ENCODE data around the gene DAZ1. TPM values are rescaled to one million over a fixed set of nuclear protein-coding genes. Genes with fewer than 3 reads are reported as not detected.
"Not testable (repeated sequence)": the region's sequence is repeated elsewhere in the genome, so short reads cannot be mapped to it uniquely, and the experiment has no call there.

DAZ1 gene, protein sequence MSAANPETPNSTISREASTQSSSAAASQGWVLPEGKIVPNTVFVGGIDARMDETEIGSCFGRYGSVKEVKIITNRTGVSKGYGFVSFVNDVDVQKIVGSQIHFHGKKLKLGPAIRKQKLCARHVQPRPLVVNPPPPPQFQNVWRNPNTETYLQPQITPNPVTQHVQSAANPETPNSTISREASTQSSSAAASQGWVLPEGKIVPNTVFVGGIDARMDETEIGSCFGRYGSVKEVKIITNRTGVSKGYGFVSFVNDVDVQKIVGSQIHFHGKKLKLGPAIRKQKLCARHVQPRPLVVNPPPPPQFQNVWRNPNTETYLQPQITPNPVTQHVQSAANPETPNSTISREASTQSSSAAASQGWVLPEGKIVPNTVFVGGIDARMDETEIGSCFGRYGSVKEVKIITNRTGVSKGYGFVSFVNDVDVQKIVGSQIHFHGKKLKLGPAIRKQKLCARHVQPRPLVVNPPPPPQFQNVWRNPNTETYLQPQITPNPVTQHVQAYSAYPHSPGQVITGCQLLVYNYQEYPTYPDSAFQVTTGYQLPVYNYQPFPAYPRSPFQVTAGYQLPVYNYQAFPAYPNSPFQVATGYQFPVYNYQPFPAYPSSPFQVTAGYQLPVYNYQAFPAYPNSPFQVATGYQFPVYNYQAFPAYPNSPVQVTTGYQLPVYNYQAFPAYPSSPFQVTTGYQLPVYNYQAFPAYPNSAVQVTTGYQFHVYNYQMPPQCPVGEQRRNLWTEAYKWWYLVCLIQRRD
- polyA plus RNA-seq (0.24 TPM in 1 of 2 replicates, not detected in the other), polyA minus RNA-seq (not detected in 2 replicates)

GRCh38 chrY:23198908-23199307 is at the start of gene DAZ1:
TSS of gene DAZ1 (minus strand) at chrY:23199008. CDS start at chrY:23198800, 208 bp downstream.
- H3K27ac ChIP-seq (ENCODE audit: low read length); H3K9me2 ChIP-seq (ENCODE audit: insufficient read depth, low read length); H3K4me2 ChIP-seq (ENCODE audit: low read length); H3K27me3 ChIP-seq (ENCODE audit: insufficient read depth, low read depth, low read length); H3K4me3 ChIP-seq (ENCODE audit: low read length); H3K36me3 ChIP-seq (ENCODE audit: insufficient read depth, low read length); H3K9ac ChIP-seq (ENCODE audit: low read length); H2AFZ ChIP-seq (ENCODE audit: low read depth, low read length); H3K79me2 ChIP-seq (replicated peaks; ENCODE audit: insufficient read depth, low read length); H4K20me1 ChIP-seq (ENCODE audit: insufficient read depth); H3K9me3 ChIP-seq (ENCODE audit: low read length); H3F3A ChIP-seq (ENCODE audit: insufficient read depth, low read length, poor library complexity, severe bottlenecking): not testable (repeated sequence)

DNA sequence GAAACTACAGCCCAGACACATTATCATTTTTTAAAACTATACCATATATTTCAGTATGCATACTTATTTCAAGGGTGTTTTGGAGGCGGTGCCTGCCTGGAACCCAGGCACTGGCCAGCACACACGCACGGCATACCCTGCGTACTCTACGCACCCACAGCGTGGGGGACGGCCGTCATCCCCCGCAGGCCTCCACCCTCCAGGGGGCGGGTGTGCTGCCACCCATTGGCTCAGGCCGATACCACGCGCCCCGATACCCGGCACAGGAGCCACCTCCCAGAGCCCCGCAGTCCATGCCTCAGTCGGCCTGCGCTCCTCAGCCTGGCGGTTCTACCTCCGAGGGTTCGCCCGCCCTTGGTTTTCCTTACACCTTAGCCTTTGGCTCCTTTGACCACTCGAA is 20.4 kb upstream of the DAZ1 start, which contains the start of gene DAZ2:
Gene DAZ2, plus strand, starts transcription at position 301 of the 400 bp plus-strand sequence. CDS start 208 bp downstream, outside the sequence.
- not testable (repeated sequence) for H3K27me3 ChIP-seq (ENCODE audit: insufficient read depth, low read depth, low read length); H3F3A ChIP-seq (ENCODE audit: insufficient read depth, low read length, poor library complexity, severe bottlenecking); H3K9me3 ChIP-seq (ENCODE audit: low read length); H3K36me3 ChIP-seq (ENCODE audit: insufficient read depth, low read length); H2AFZ ChIP-seq (ENCODE audit: low read depth, low read length); H3K9me2 ChIP-seq (ENCODE audit: insufficient read depth, low read length); H3K79me2 ChIP-seq (replicated peaks; ENCODE audit: insufficient read depth, low read length); H3K4me2 ChIP-seq (ENCODE audit: low read length); H3K4me3 ChIP-seq (ENCODE audit: low read length); H3K9ac ChIP-seq (ENCODE audit: low read length); H3K27ac ChIP-seq (ENCODE audit: low read length); H4K20me1 ChIP-seq (ENCODE audit: insufficient read depth)

GRCh38 chrY:23210681-23211080 is 11.9 kb upstream of the DAZ1 start:
- not testable (repeated sequence) for H3K27me3 ChIP-seq (ENCODE audit: insufficient read depth, low read depth, low read length); H3F3A ChIP-seq (ENCODE audit: insufficient read depth, low read length, poor library complexity, severe bottlenecking); H3K36me3 ChIP-seq (ENCODE audit: insufficient read depth, low read length); H2AFZ ChIP-seq (ENCODE audit: low read depth, low read length); H3K4me2 ChIP-seq (ENCODE audit: low read length); H3K27ac ChIP-seq (ENCODE audit: low read length); H3K9me2 ChIP-seq (ENCODE audit: insufficient read depth, low read length); H3K4me3 ChIP-seq (ENCODE audit: low read length); H3K79me2 ChIP-seq (replicated peaks; ENCODE audit: insufficient read depth, low read length); H3K9me3 ChIP-seq (ENCODE audit: low read length); H4K20me1 ChIP-seq (ENCODE audit: insufficient read depth); H3K9ac ChIP-seq (ENCODE audit: low read length)

GRCh38 chrY:23209802-23210495 is 11.1 kb upstream of the DAZ1 start:
- H3K4me2 ChIP-seq (ENCODE audit: low read length); H3F3A ChIP-seq (ENCODE audit: insufficient read depth, low read length, poor library complexity, severe bottlenecking); H3K27me3 ChIP-seq (ENCODE audit: insufficient read depth, low read depth, low read length); H2AFZ ChIP-seq (ENCODE audit: low read depth, low read length); H3K4me3 ChIP-seq (ENCODE audit: low read length); H3K79me2 ChIP-seq (replicated peaks; ENCODE audit: insufficient read depth, low read length); H3K9me2 ChIP-seq (ENCODE audit: insufficient read depth, low read length); H3K27ac ChIP-seq (ENCODE audit: low read length); H3K9me3 ChIP-seq (ENCODE audit: low read length); H3K9ac ChIP-seq (ENCODE audit: low read length); H3K36me3 ChIP-seq (ENCODE audit: insufficient read depth, low read length); H4K20me1 ChIP-seq (ENCODE audit: insufficient read depth): not testable (repeated sequence)

GRCh38 chrY:23207455-23207854 is 8.6 kb upstream of the DAZ1 start:
- not testable (repeated sequence) for H3K4me3 ChIP-seq (ENCODE audit: low read length); H3K79me2 ChIP-seq (replicated peaks; ENCODE audit: insufficient read depth, low read length); H3K9me3 ChIP-seq (ENCODE audit: low read length); H3F3A ChIP-seq (ENCODE audit: insufficient read depth, low read length, poor library complexity, severe bottlenecking); H3K4me2 ChIP-seq (ENCODE audit: low read length); H3K9me2 ChIP-seq (ENCODE audit: insufficient read depth, low read length); H4K20me1 ChIP-seq (ENCODE audit: insufficient read depth); H3K36me3 ChIP-seq (ENCODE audit: insufficient read depth, low read length); H3K27ac ChIP-seq (ENCODE audit: low read length); H3K9ac ChIP-seq (ENCODE audit: low read length); H3K27me3 ChIP-seq (ENCODE audit: insufficient read depth, low read depth, low read length); H2AFZ ChIP-seq (ENCODE audit: low read depth, low read length)

Other genes with a start within 250 kb of the DAZ1 start
- gene BPY2, start 214.7 kb downstream of the DAZ1 start, polyA plus RNA-seq: not detected in 2 replicates
- not detected in 2 replicates for gene DAZ2, start 20.5 kb upstream of the DAZ1 start, polyA plus RNA-seq